Esophagus muscularis mucosa (tissue), 4 donors: Measurements from ENCODE around the gene NTM. TPM values are rescaled to one million over a fixed set of nuclear protein-coding genes. Genes with fewer than 3 reads are reported as not detected.
A peak's percentile ranks its signal among the peaks of the same experiment; 100 is the strongest.

ENCODE experiments used
- DNase-seq: peaks from one replicate; pipeline ENCODE4 v3.0.0-alpha.2; 2017; ENCODE audit errors: extremely low spot score
- H3K27ac ChIP-seq, 4 donors: fragments of 200-600 bp; sonication (generic); replicated peaks in 1 of 4; 1 replicate in 3 of 4; 2 replicates in 1 of 4; pipeline ENCODE4 v1.5.1; 2016 to 2019; ENCODE audit warnings: mild to moderate bottlenecking in 1 of 4
- H3K27me3 ChIP-seq, 4 donors: fragments of 200-600 bp; sonication (generic); one replicate each; pipeline versions ENCODE4 v1.5.1 to v1.6.0; 2016 to 2019
- H3K36me3 ChIP-seq, 4 donors: fragments of 200-600 bp; sonication (generic); one replicate each; pipeline ENCODE4 v1.5.1; 2016 to 2019
- H3K4me1 ChIP-seq, 4 donors: fragments of 200-600 bp; sonication (generic); one replicate each; pipeline ENCODE4 v1.5.1; 2016 to 2019
- H3K4me3 ChIP-seq, 4 donors: fragments of 200-600 bp; sonication (generic); 1 replicate in 2 of 4; 2 replicates in 2 of 4; pipeline ENCODE4 v1.5.1; 2016 to 2019; ENCODE audit warnings: mild to moderate bottlenecking in 4 of 4, moderate library complexity in 1 of 4
- H3K9me3 ChIP-seq, 4 donors: fragments of 200-600 bp; sonication (generic); 1 replicate in 3 of 4; 2 replicates in 1 of 4; pipeline ENCODE4 v1.5.1; 2016 to 2019
- CTCF ChIP-seq, 3 experiments: fragments of 200-600 bp in 2 of 3; fragments of 450-650 bp in 1 of 3; sonication (generic) in 2 of 3; IDR thresholded peaks; one replicate each; pipeline ENCODE4 v1.5.1; 2017 to 2019; ENCODE audit warnings: antibody characterized with exemption in 3 of 3, mild to moderate bottlenecking in 2 of 3, moderate library complexity in 1 of 3
- EP300 ChIP-seq: sonication (generic); formaldehyde crosslinking; IDR thresholded peaks from one replicate; pipeline ENCODE4 v1.6.1; 2017; ENCODE audit warnings: antibody characterized with exemption
- POLR2A ChIP-seq: fragments of 450-650 bp; IDR thresholded peaks from one replicate; pipeline ENCODE4 v1.6.1; 2017; ENCODE audit warnings: antibody characterized with exemption, moderate library complexity, mild to moderate bottlenecking, low read depth
- POLR2AphosphoS5 ChIP-seq, 2 donors: sonication (generic); formaldehyde crosslinking; IDR thresholded peaks; one replicate each; pipeline ENCODE4 v1.6.1; 2017; ENCODE audit warnings: antibody characterized with exemption in 2 of 2
- WGBS: methylation state at CpG from one replicate; pipeline ENCODE4 v1.1.5; 2018; 5-methylcytosine and 5-hydroxymethylcytosine counted together
- intact Hi-C: fragments of 100-400 bp; cut with DNase I; formaldehyde crosslinking; loops from one replicate; pipeline ENCODE4 v1.15.1; 2023
- total RNA-seq, 4 donors: library from RNA; depleted of rRNA; stranded (reverse); fragments of >200 nt; gene quantifications; one replicate each; pipeline versions ENCODE4 v1.1.0 to v1.2.1, GENCODE V29; 2016

NTM gene
- total RNA-seq, 4 donors from 2014 or later, result 5.6 to 25.3 (median 8.3) TPM

- 30% methylated on average over 2 of the region's 7 CpGs for WGBS
- intact Hi-C loops, result no loop called here
- no peak overlapping the region for H3K27ac ChIP-seq
- H3K4me3 ChIP-seq, result peak overlapping the region in 3 of 4 donors; percentile 20 to 43 (median 30)
- no peaks in the 10 kb centered on the region for H3K9me3 ChIP-seq
- no peaks in the 10 kb centered on the region for H3K36me3 ChIP-seq
- H3K4me1 ChIP-seq, result peaks cover 3 to 18% (median 15%) of the 10 kb centered on the region in 4 donors
- DNase-seq, result no peak
- TF ChIP-seq POLR2AphosphoS5 (IDR thresholded peaks at IDR 0.05) (no peak), POLR2A (no peak), EP300 (no peak), CTCF (IDR thresholded peaks at IDR 0.05) (no peak)
- peaks cover 0 to 49% (median 8%) of the 10 kb centered on the region in 4 donors for H3K27me3 ChIP-seq
Observed at GRCh38 chr11:131371791-131372104, 1.3 kb downstream of the NTM start.

- Histone ChIP-seq H3K36me3 (no peaks in the 10 kb centered on the region), H3K27ac (no peak overlapping the region), H3K27me3 (peaks cover 0 to 53% (median 8%) of the 10 kb centered on the region in 4 donors), H3K4me1 (peaks cover 3 to 18% (median 15%) of the 10 kb centered on the region in 4 donors), H3K9me3 (no peaks in the 10 kb centered on the region), H3K4me3 (peak overlapping the region in 1 of 4 donors; percentile 30)
- no peak for TF ChIP-seq CTCF (IDR thresholded peaks at IDR 0.05)
- no peak for TF ChIP-seq POLR2AphosphoS5 (IDR thresholded peaks at IDR 0.05)
- TF ChIP-seq EP300, result no peak
- TF ChIP-seq POLR2A, result no peak
- WGBS, result 77% methylated on average over 10 of the region's 10 CpGs
- intact Hi-C loops, result no loop called here
- DNase-seq, result no peak
Observed at GRCh38 chr11:131372234-131372962, 2.0 kb downstream of the NTM start.

GRCh38 chr11:131373095-131373725, 2.8 kb downstream of the NTM start:
- WGBS, result 56% methylated on average over 9 of the region's 9 CpGs
- H3K9me3 ChIP-seq, result no peaks in the 10 kb centered on the region
- no peaks in the 10 kb centered on the region for H3K36me3 ChIP-seq

GRCh38 chr11:131373756-131374155, 3.3 kb downstream of the NTM start:
- no peak overlapping the region for H3K27ac ChIP-seq
- H3K4me3 ChIP-seq, result no peak overlapping the region
- H3K9me3 ChIP-seq, result no peaks in the 10 kb centered on the region
- no peak for DNase-seq
- 87% methylated on average over 9 of the region's 13 CpGs for WGBS
- intact Hi-C loops, result no loop called here
- H3K27me3 ChIP-seq, result peaks cover 0 to 53% (median 8%) of the 10 kb centered on the region in 4 donors
- no peaks in the 10 kb centered on the region for H3K36me3 ChIP-seq
- TF ChIP-seq POLR2AphosphoS5 (IDR thresholded peaks at IDR 0.05) (no peak), CTCF (IDR thresholded peaks at IDR 0.05) (no peak), POLR2A (no peak)
- peaks cover 3 to 18% (median 15%) of the 10 kb centered on the region in 4 donors for H3K4me1 ChIP-seq

More at GRCh38 chr11:131373095-131373725, 2.8 kb downstream of the NTM start:
- Histone ChIP-seq H3K4me3 (no peak overlapping the region), H3K27me3 (peaks cover 0 to 53% (median 8%) of the 10 kb centered on the region in 4 donors), H3K27ac (no peak overlapping the region), H3K4me1 (peaks cover 3 to 18% (median 15%) of the 10 kb centered on the region in 4 donors)
- TF ChIP-seq CTCF (IDR thresholded peaks at IDR 0.05) (no peak), POLR2A (no peak), POLR2AphosphoS5 (IDR thresholded peaks at IDR 0.05) (no peak), EP300 (no peak)
- intact Hi-C loops, result no loop called here
- no peak for DNase-seq
